DMS79 treated with DMSO at 0.1 percent for 48 hours (cell line): ENCODE results near the gene BMAL2.

Experiments used
- DNase-seq: peaks from one replicate; lab custom pipeline; 2025; lab: John Stamatoyannopoulos, UW

Gene BMAL2

DNA sequence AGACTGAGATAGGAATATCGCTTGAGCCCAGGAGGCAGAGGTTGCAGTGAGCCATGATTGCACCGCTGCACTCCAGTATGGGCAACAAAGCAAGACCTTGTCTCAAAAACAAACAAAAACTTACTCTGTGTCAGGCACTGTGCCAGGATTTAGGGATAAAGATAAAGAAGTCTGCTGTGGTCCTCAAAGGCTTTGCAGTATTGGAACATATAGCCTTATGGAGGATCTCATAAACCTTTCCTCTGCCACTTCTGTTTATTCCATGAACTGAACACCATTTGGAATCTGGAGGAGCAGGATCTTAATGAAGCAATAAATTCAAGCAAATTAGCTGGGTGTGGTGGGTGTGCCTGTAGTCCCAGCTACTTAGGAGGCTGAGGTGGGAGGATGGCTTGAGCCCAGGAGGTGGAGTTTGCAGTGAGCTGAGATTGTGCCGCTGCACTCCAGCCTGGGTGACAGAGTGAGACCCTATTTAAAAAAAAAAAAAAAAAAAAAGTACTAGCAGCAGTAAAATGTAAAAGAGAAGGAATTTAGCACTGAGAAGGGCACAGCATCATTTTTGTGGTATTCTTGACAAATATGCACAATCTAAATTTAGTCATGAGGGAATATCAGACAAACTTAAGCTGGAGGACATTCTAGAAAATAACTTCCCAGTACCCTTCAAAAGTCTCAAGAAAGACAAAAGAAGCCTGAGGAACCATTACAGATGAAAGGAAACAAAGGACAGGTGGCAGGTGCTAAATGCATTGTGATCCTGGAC, 27.1 kb downstream of the BMAL2 start:
- DNase-seq: no peak

DNA sequence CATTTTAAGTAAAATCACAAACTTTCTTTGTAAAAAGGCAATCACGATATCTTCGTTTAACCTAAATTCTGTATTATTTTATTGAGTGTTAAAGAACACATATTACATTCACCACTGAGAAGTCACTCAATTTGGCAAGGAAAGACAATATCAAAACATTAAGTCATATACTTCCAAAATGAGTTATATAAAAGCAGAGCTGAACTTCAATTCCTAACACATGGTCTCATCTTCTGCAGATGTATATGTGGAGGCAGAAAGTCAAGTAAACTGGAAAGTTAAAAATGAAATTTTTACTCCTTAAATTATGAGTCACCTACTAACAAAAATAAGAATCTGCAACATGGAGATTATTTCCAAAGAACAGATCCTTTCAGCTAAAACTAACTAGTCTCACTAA, 28.7 kb downstream of the BMAL2 start:
- DNase-seq: no peak

DNA sequence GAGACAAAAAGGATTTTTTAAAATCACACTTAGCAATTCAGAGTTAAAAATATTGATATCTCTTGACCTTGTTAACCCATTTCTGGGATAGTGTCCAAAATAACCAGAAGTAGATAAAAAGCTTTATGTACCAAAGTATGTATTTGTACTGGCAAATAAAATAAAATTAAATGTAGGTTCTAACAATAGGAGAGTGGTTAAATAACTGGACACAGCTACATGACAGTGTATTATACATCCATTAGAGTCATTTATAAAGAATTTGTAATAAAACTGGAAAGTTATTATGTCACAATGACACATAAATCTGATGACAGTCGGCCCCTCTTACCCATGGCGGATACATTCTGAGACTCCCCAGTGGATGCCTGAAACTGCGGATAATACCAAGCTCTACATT, 34.0 kb downstream of the BMAL2 start:
- no peak for DNase-seq

DNA sequence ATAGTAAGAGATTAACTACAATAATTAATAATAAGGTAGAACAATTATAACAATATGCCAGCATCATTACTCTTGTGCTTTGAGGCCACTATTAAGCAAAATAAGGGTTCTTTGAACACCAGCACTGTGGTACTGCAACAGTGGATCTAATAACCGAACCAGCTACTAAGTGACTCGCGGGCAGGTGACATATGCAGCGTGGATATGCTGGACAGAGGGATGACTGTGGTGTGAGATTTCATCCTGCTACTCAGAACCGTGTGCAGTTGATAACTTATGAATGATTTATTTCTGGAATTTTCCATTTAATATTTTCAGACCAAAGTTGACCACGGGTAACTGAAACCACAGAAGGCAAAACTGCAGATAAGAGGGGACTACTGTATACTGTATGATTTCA, 34.4 kb downstream of the BMAL2 start:
- DNase-seq: no peak

DNA sequence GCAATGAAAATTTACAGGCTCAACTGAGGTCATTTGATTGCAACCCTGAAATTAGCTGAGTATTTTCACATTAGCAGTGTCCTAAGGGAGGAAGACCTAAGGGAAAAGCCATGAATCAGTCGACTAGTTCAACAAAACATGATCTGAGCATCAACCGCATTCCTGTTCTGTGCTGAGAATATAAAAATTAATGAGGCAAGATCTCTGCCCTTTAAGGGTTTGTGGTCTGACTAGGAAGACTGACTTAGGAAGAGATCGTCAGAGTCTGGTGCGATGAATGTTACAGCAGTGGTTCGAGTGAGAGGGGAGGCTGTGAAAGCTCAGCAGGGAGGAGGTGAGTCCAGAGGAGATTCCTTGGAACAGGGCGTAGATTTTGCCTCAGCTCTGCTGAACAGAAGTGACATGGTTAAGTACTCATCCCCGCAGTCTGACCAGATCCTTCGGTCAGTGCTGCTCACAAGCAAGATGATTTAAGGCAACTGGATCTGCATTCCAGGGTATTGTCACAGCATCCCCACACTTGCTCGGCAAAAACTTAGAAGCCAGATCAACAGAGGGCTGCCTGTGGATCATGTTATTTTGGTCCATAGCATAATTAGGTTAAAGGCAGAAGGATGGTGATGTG, 49.6 kb downstream of the BMAL2 start:
- no peak for DNase-seq
